ENCODE measurements around the gene KCTD5.

Gene KCTD5

DNA sequence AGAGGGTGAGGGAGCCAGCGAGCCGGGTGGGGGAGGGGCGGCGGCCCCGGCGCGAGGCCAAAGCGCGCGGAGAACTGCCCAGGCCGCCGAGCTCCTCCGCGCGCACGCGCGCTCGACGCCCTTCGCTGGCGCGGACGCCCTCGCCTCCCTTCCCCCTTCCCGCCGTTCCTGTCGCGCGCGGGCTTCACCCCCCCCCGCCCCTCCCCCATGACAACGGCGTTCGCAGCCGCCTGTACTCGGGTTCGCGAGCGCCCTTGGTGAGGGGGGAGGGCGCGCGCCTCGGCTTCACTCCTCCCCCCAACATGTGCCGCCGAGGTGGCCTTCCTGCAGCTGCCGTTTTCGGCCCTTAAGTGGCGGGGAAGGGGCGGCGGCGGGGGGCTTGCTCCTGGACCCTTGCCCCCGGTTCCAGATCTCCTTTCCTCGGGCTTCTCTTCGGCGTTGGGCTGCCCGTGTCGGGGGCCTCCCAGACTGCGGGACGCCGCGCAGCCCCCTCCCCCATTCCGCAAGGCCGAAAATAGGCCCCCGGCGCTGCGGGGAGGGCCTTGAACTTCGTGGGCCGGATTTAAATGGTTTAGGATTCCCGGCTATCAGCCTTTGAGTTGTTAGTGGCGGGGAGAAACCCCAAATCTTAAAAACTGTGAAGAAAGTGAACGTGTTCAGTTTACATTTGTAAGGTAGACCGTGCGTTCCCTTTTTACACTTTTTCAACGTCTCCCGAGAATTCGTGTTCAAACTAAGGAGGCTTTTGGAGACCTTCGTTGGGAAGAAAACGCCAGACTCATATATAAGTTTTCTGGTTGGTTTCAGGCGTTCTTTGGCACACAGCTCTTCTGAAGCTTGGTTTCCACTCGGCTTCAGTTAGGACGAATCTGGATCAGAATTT lies 70.8 kb downstream of the KCTD5 start:
- DNase-seq, result peak; percentile 51

DNA sequence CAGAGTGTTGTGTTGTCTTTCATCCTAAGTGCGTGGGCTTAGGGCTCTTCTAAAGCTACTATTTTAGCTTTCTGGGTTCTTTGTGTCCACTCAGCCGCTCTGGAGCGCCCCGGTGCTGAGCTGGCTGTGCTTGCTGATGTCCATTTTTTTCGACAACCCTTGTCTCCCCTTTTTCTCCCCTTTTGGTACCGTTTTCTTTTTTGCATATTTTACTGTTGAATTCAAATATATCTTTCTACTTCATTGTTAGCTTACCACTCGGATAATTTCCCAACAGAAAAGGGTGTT lies 71.4 kb downstream of the KCTD5 start:
- no peak for DNase-seq

DNA sequence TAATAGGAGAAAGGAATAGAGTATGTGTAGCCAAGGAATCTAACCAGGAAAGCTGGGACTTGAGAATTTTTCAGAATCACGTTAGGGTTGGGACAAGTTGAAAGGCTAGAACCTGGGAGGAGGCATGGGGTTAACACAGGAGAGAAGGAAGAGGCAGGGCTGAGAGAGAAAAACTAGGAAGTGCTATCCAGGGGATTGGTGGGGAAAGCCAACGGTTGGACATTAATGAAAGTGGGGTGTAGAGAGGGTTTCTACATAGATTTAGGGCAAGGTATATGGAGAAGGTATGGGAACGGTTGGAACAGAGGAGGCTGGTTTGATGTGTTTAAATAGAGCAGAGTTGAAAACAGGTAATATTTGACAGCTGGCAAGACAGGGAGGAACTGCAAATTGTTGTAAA lies 72.8 kb downstream of the KCTD5 start:
- DNase-seq, result no peak

DNA sequence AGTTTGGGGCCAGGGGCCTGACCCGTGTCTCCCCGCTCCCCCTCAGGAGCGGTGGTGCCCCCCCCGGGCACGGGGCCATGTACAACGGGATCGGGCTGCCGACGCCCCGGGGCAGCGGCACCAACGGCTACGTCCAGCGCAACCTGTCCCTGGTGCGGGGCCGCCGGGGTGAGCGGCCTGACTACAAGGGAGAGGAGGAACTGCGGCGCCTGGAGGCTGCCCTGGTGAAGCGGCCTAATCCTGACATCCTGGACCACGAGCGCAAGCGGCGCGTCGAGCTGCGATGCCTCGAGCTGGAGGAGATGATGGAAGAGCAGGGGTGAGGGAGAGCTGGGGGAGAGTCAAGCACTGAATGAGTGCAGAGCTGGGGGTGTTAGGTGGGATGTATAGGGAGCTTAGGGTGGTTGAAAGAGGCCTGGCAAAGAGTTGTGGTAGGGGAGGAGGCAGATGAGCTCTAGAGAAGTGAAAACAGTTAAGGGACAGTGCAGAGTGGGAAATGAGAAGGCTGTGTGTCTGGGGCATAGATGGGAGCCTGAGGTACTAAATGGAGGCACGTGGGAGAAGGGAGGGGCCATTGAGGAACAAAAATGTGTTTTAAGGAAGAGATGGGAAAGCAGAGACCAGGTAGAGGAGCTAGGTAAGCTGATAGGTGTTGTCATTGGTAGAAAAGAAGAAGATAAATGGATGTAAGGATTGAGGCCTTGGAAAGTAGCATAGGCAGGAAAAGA lies 74.1 kb downstream of the KCTD5 start:
- no peak for DNase-seq

DNA sequence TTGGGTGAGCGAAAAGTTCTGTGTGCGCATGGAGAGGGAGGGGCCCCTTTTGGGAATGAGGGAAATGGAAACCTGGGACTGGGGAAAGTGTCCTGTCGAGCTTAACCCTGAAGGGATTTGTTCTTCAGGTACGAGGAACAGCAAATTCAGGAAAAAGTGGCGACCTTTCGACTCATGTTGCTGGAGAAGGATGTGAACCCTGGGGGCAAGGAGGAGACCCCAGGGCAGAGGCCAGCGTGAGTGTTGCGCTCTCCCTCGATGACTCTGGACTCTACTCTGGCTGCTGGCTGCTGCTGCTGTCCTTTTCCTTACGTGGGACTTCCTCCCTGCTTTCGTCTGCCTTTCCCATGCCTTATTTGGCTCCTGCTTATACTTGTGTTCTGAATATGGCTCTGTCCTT lies 75.0 kb downstream of the KCTD5 start:
- DNase-seq, result no peak

All from kidney glomerular epithelial cell (primary cell).